Placental epithelial cell (primary cell): ENCODE data around the gene RPS4Y1. TPM values are rescaled to one million over a fixed set of nuclear protein-coding genes. Genes with fewer than 3 reads are reported as not detected.

Experiments used
- small RNA-seq: library from RNA; depleted of rRNA; stranded (forward); fragments of <200 nt; gene quantifications from one replicate; pipeline ENCODE3, GENCODE V24; 2012
- total RNA-seq: library from RNA; depleted of rRNA; stranded (reverse); fragments of >200 nt; gene quantifications from 2 replicates; pipeline ENCODE4 v1.2.3, GENCODE V29; 2012

Gene RPS4Y1
- 235 TPM in 1 of 2 replicates, not detected in the other for total RNA-seq

DNA sequence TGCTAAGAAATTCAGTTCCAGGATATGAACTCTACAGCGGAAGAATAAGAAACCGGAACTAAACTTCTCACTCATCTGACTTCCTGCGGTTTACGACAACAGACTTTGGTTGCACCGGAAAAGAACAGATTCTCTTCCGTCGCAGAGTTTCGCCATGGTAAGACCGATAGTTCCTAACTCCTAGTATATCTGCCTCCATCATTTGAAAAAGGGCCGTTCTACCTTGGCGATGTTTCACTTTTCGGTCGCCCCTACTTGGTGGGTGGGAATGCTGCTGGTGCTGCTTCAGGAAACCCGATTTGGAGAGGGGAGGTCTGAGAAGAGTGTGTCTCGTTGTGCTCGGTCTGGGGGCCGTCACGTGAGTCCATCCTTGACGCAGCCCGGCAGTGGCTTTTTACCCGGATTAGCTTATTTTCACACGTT, at the start of gene RPS4Y1:
Gene RPS4Y1 (plus strand): TSS at position 132 of the 423 bp plus-strand sequence. CDS start 23 bp downstream, at position 155.

Small RNAs within 50 kb of the gene (small RNA-seq; reads per million reads assigned to genes)
- not detected for gene TOMM22P2

Other genes with a start within 250 kb of the RPS4Y1 start
- not detected in 2 replicates for gene SRY, start 53.9 kb upstream of the RPS4Y1 start, total RNA-seq
- 19.6 TPM in 1 of 2 replicates, not detected in the other for gene ZFY, start 93.8 kb downstream of the RPS4Y1 start, total RNA-seq